SKM-1 (cell line): ENCODE measurements around the gene EFEMP2.
"Not testable (repeated sequence)": the region's sequence is repeated elsewhere in the genome, so short reads cannot be mapped to it uniquely, and the experiment has no call there.

ENCODE experiments used
- DNase-seq: peaks from one replicate; lab custom pipeline; 2025; ENCODE audit not compliant: unreplicated experiment; lab: John Stamatoyannopoulos, UW

EFEMP2 gene

GRCh38 chr11:65856689-65857499, 15.7 kb downstream of the EFEMP2 start:
- DNase-seq: peak; percentile 76

GRCh38 chr11:65855927-65856363, 16.7 kb downstream of the EFEMP2 start:
- DNase-seq: no peak

GRCh38 chr11:65854852-65855837, 17.5 kb downstream of the EFEMP2 start:
- DNase-seq: no peak

- DNase-seq: no peak
These were observed 18.4 kb downstream of the EFEMP2 start for GRCh38 chr11:65854161-65854592.

GRCh38 chr11:65853246-65853979, 19.2 kb downstream of the EFEMP2 start:
- DNase-seq: no peak

GRCh38 chr11:65852508-65853245, 19.9 kb downstream of the EFEMP2 start:
- DNase-seq: no peak

- DNase-seq: no peak
These were observed 20.6 kb downstream of the EFEMP2 start for GRCh38 chr11:65851811-65852507.

- no peak for DNase-seq
These were observed 21.5 kb downstream of the EFEMP2 start for GRCh38 chr11:65851083-65851579.

- DNase-seq: no peak
These were observed 22.1 kb downstream of the EFEMP2 start for GRCh38 chr11:65850217-65851082.

- DNase-seq: no peak
These were observed 22.8 kb downstream of the EFEMP2 start for GRCh38 chr11:65849771-65850216.

GRCh38 chr11:65849366-65849765, 23.2 kb downstream of the EFEMP2 start:
- no peak for DNase-seq

- not testable (repeated sequence) for DNase-seq
These were observed 23.9 kb downstream of the EFEMP2 start for GRCh38 chr11:65848693-65849092.

- DNase-seq: no peak
These were observed 24.9 kb downstream of the EFEMP2 start for GRCh38 chr11:65847746-65848145.

- DNase-seq: no peak
These were observed 28.2 kb downstream of the EFEMP2 start for GRCh38 chr11:65844231-65844872.

GRCh38 chr11:65843811-65844210, 28.8 kb downstream of the EFEMP2 start:
- no peak for DNase-seq

GRCh38 chr11:65842144-65842543, 30.5 kb downstream of the EFEMP2 start:
- DNase-seq: no peak

- no peak for DNase-seq
These were observed 38.4 kb downstream of the EFEMP2 start for GRCh38 chr11:65834202-65834601.
